Measurements from ENCODE around the gene PLD6. TPM values are rescaled to one million over a fixed set of nuclear protein-coding genes. Genes with fewer than 3 reads are reported as not detected.
"Not testable (repeated sequence)": the region's sequence is repeated elsewhere in the genome, so short reads cannot be mapped to it uniquely, and the experiment has no call there.

The PLD6 gene
- total RNA-seq, 4 donors from 2014 or later: 4.2 to 7.0 (median 5.0) TPM

- no peak for DNase-seq (ENCODE audit: low spot score in 2 of 2)
- WGBS, 2 donors: 84 to 85% methylated on average over 10 of the region's 10 CpGs
- intact Hi-C loops (cut with DNase I; ENCODE audit: low total_unique reads): no loop called here
- no peak overlapping the region for H3K4me3 ChIP-seq (ENCODE audit: low read depth, poor library complexity, severe bottlenecking)
- no peak for TF ChIP-seq POLR2A (IDR thresholded peaks at IDR 0.05)
- no peak for TF ChIP-seq CTCF (IDR thresholded peaks at IDR 0.05)
Observed at GRCh38 chr17:17201271-17201670, 4.9 kb downstream of the PLD6 start.

GRCh38 chr17:17200831-17201230, 5.3 kb downstream of the PLD6 start:
- DNase-seq (ENCODE audit: low spot score in 2 of 2): no peak

GRCh38 chr17:17200311-17200710, 5.8 kb downstream of the PLD6 start:
- DNase-seq (ENCODE audit: low spot score in 2 of 2): no peak
- no peak overlapping the region for H3K4me3 ChIP-seq (ENCODE audit: low read depth, poor library complexity, severe bottlenecking)
- WGBS, 2 donors: 70 to 72% methylated on average over 7 of the region's 7 CpGs
- TF ChIP-seq POLR2A (IDR thresholded peaks at IDR 0.05): no peak
- no peak for TF ChIP-seq CTCF (IDR thresholded peaks at IDR 0.05)
- intact Hi-C loops (cut with DNase I; ENCODE audit: low total_unique reads): no loop called here

More at GRCh38 chr17:17200831-17201230, 5.3 kb downstream of the PLD6 start:
- WGBS, 2 donors: 62 to 68% methylated on average over 5 of the region's 5 CpGs
- no peak overlapping the region for H3K4me3 ChIP-seq (ENCODE audit: low read depth, poor library complexity, severe bottlenecking)
- no peak for TF ChIP-seq CTCF (IDR thresholded peaks at IDR 0.05)
- no peak for TF ChIP-seq POLR2A (IDR thresholded peaks at IDR 0.05)
- intact Hi-C loops (cut with DNase I; ENCODE audit: low total_unique reads): no loop called here

- intact Hi-C loops (cut with DNase I; ENCODE audit: low total_unique reads): no loop called here
- 100% methylated on average over 1 of the region's 1 CpG for WGBS, 2 donors
- TF ChIP-seq POLR2A (IDR thresholded peaks at IDR 0.05) (no peak), CTCF (IDR thresholded peaks at IDR 0.05) (no peak)
- no peak for DNase-seq (ENCODE audit: low spot score in 2 of 2)
- no peak overlapping the region for H3K4me3 ChIP-seq (ENCODE audit: low read depth, poor library complexity, severe bottlenecking)
Observed at GRCh38 chr17:17198281-17198680, 7.9 kb downstream of the PLD6 start.

- no peak for TF ChIP-seq POLR2A (IDR thresholded peaks at IDR 0.05)
- TF ChIP-seq CTCF (IDR thresholded peaks at IDR 0.05): no peak
- intact Hi-C loops (cut with DNase I; ENCODE audit: low total_unique reads): no loop called here
Observed at GRCh38 chr17:17196776-17197175, 9.4 kb downstream of the PLD6 start.

GRCh38 chr17:17195466-17195865, 10.7 kb downstream of the PLD6 start:
- WGBS, 2 donors: 94 to 96% methylated on average over 5 of the region's 5 CpGs
- DNase-seq (ENCODE audit: low spot score in 2 of 2); H3K4me3 ChIP-seq (ENCODE audit: low read depth, poor library complexity, severe bottlenecking); intact Hi-C loops (cut with DNase I; ENCODE audit: low total_unique reads): not testable (repeated sequence)

More at GRCh38 chr17:17196776-17197175, 9.4 kb downstream of the PLD6 start:
- DNase-seq (ENCODE audit: low spot score in 2 of 2): no peak
- H3K4me3 ChIP-seq (ENCODE audit: low read depth, poor library complexity, severe bottlenecking): no peak overlapping the region
